ENCODE data around the gene SPOUT1.
"Not testable (repeated sequence)": the region's sequence is repeated elsewhere in the genome, so short reads cannot be mapped to it uniquely, and the experiment has no call there.

SPOUT1 gene

DNA sequence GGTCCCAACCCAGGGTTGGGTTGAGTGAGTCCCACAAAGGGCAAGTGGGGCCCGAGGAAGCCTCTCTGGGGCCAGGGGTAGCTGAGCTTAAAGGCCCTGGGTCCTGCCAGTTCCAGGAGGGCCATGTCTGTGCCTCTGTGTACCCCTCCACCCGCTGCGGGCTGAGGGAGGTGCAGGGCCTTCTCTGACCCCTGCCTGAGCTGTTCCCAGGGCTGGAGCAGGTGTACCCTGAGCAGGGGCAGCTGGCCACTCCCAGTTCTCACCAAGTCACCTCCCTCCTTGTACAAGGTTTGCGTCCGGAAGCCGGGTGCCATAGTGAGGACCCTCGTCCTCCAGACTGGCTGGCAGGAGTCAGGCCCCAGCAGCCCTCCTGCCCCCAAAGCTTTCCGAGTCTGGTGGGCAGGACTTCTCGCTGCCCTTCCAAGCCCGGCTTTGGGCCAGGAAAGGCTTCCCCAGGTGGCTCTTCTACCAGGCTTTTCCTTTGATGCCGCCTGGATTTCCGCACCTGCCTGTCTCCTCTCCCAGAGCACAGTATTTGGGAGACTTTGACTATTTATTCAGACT lies 20.5 kb downstream of the SPOUT1 start:
- no peak for ATAC-seq

DNA sequence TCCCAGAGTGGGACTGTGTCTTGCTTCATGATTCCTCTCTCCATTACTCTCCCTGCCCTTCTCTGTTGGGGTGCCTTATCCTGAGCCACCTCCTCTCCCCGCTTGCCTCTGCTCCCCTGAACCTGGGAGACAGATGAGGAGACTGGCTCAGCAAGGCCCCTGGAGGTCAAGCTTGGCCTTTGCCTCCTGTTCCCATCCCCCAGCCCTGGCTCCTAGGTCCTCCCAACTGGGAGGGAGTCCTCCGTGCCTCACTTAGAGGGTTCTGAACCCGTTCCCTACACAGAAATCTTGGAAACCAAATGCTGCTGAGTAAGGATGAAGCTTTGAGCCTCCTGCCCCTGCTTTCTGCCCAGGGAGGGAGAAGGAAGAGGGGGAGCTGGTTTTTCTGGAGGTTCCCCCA lies 21.1 kb downstream of the SPOUT1 start:
- no peak for ATAC-seq

DNA sequence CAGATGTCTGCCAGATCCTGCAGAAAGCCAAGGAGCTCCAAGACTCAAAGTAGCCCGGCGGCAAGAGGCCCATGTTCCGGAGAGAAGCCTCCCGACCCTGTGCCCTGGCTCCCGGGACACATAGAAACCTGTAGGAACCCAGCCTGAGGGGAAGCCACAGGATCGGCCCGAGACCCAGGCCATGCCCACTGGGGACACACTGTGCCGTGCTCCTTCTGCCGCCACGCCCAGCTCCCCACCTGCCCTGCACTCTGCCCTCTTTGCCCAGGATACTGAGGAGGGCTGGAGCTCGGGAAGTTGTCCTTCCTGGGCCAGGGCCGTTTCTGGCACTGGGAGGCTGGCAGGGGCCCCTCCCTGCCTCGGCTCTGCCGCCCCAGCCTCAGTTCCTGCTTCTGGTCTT lies 21.8 kb downstream of the SPOUT1 start:
- ATAC-seq = no peak

DNA sequence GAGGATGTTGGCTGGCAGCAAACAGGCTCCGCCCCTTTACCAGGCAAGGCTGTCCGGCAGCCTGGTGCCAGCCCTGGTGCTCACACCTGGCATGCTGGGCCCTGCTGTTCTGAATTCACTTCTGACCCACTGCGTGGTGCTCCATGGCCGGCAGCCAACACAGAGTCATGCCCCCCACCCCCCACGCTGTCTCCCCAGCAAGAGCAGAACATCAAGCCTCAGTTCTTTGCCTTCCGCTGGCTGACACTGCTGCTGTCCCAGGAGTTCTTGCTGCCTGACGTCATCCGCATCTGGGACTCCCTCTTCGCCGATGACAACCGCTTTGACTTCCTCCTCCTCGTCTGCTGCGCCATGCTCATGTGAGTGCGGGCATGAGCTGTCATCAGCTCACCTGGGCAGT lies 23.9 kb downstream of the SPOUT1 start:
- no peak for ATAC-seq

DNA sequence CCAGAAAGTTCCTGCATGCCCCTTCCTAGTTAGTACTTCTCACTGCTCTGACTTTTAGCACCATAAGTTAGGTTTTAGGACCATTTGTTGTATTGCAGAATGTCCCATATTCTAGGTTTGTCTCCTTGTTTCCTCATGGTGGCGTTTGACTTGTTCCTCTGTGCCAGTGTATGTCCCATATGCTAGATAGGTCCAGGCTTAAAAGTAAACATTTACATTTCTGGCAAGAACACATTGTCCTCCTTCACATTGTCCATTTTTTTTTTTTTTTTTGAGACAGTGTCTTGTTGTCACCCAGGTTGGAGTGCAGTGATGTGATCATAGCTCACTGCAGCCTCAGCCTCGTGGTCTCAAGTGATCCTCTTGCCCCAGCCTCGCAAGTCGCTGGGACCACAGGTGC lies 27.1 kb downstream of the SPOUT1 start:
- ATAC-seq = no peak

DNA sequence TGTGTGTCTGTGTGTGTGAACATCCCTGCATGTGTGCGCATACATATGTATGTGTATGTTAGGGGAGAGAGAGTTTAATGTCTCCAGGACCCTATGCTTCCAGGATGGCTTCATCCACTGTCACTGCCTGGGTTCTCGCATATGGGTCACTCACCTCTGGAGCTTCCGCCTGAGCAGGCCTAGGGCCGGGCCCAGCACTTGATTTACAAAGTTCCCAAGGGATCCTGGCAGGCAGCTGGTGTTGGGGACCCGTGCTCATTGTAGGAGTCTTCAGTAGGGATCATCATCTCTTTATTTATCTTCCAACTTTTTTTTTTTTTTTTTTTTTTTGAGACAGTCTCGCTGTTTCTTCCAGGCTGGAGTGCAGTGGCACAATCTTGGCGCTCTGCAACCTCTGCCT lies 29.5 kb downstream of the SPOUT1 start:
- ATAC-seq = no peak

DNA sequence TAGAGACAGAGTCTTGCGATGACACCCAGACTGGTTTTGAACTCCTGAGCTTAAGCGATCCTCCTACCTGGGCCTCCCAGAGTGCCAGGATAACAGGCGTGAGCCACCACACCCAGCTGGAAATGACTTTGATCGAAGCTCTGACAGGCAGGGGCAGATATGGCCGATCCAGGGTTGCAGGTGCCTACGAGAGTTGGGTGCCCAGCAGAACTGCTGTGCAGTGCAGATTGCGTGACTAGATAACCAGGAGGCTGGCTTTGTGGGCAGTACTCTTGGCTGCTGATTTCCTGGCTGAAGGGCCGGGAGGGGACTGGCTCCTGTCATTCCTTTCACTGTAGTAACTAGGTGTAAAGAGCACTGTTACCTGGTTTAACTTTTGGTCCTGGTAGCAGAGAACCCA lies 30.7 kb downstream of the SPOUT1 start:
- peak in 1 of 2 donors; percentile 7 for ATAC-seq

DNA sequence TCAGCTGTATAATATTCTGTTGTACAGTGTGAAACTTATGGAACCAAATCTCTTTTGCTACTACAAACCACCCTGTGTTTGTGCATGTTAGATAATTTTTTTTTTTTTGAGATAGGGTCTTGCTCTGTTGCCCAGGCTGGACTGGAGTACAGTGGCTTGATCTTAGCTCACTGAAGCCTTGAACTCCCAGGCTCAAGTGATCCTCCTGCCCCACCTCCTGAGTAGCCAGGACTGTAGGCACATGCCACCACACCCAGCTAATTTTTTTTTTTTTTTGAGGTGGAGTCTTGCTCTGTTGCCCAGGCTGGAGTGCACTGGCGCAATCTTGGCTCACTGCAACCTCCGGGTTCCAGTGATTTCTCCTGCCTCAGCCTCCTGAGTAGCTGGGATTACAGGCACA lies 34.6 kb downstream of the SPOUT1 start:
- not testable (repeated sequence) for ATAC-seq

DNA sequence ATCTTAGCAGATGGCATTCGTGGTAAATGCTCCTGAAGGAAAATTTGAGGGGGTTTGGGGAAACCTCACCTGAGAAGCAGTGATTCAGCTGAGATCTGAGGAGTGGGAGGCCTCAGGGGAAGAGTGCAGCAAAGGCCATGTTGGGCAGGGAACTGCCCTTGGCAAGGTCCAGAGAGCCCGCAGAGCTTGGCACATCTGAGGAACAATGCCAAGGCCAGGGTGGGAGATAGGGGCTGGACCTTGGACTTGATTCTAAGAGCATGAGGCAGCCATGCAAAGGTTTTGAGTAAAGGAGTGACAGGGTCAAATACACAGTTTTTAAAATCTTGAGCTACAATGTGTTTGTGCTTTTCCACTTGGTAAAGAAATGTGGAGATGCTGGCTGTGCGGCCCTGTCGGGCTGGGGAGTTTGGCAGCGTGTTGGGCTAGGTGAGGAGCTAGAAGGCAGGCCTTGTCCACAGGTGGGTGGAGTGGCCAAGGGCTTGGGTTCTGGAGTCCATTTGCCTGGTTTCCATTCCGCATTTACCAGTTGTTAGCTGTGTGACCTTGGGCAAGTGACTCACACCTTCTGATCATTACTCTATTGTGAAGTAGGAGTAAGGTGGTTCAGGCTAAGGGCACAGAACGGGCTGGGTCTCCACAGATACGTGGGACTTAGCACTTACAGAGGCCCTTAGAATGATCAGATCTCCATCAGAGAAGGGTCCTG lies 36.5 kb downstream of the SPOUT1 start:
- no peak for ATAC-seq

DNA sequence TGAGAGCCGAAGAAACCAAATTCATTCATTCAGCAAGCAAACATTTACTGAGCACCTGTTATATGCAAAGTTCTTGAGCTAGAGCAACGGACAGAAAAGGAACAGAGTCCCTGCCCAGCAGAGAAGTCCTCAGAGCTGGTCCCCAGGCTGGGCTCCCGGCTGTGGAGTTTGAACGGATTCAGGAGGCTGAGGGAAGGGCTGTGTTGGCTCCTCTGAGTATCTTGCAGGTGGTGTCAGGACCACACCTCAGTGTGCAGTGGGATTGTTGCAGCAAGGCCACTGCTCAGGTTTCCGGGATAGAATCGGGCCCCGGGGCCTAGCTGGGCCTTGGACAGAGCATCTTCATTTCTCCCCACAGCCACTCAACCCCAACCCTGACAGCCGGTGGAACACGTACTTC lies 37.5 kb downstream of the SPOUT1 start:
- no peak for ATAC-seq

DNA sequence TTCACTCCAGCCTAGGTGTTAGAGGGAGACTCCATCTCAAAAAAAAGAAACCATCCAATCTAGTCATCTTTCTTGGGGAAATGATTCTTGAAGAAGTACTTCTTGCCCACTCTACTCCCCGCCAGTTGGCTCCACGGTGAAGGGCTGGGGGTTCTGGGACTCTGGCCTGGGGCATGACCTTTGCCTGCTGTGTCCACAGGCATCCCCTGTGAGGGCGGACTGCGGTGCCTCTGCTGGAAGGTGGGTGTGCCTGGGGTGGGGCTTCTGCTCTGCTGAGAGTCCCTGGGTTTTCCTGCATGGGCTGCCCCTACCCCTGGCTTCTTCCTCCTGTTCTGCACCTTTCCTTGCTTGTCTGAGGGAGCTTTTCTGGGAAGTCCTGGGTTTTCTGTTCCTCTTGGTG lies 39.1 kb downstream of the SPOUT1 start:
- ATAC-seq = no peak

DNA sequence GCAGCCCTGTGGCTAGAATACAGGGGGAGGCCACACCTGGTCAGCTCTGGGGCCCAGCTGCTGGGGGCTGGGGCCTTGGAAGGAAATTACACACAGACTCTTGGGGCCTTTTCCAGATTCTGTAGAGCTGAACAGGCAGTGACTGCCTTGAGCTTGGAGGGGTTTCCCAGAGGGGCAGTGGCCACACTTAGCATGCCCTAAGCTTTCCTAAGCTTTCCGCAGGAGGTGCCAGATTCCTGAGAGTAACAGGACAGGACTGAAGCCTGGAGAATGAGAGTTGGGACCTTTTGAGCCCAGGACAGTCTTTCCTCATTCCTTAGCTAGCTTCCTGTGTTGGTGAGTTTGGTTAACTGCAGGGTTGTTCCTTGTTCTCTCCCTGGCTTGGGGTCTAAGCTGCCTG lies 41.1 kb downstream of the SPOUT1 start:
- ATAC-seq = no peak

DNA sequence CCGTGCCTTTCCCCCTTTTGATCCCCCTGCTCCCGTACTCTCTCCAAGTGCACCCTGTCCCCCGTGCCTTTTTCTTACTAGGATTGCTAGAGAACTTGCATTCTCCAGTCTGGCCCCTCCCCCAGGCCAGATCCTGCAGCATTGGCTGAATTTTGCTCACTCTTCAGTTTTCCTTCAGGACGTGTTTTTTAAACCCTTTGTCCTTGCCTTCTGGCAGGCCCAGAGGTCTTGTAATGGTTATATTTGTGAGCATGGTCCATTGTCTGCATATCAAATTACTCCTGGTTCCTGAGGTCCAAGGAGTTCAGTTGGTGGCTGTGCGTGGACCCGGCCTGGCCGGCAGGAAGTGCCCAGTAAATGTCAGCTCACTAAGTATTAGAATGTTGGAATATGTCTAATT lies 41.9 kb downstream of the SPOUT1 start:
- no peak for ATAC-seq

DNA sequence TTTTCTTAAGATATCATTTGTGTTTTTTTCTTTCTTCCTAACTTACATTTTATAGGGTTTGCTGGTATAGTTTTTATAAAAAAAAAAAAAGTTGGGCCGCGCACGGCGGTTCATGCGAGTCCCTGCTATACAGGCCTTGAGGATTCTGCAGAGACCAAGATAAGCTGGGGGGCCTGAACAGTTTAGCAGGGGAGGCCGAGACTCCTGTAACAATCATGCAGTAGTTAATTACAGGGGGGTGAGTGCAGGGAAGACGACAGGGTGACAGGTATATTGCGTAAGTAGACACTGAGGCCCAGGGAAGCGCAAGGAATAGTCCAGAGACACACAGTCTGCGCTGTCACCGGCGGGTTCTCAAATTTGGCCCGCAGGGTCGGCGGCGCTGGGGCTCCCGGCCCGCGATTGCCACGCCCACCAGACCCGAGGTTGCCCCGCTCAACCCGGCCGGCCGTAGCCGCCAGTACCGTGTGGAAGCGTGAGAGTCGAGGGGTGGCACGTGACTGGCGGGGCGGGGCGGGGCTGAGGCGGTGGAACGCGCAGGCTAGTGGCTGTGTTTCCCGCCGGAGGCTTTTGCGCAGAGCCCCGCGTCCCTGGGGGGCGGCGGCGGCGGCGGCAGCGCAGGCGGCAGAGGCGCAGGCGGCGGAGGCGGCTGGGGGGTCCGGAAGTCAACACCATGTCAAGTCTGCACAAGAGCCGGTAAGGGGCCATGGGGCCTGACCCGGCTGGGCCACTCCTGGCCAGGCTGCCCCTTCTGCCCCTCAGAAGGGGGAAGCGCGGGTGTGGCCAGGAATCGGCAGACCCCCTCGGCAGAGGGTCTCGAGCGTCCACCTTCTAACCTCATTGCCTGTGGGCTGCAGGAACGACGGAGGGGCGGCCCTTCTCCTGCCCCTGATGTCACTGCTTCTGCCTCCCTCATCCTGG lies 42.7 kb downstream of the SPOUT1 start, which contains the start of gene TBC1D13:
TBC1D13 (plus strand) TSS at position 573 of the 921 bp plus-strand sequence; CDS start at position 674, 101 bp downstream.
- peak; percentile 98 to 99 for ATAC-seq

DNA sequence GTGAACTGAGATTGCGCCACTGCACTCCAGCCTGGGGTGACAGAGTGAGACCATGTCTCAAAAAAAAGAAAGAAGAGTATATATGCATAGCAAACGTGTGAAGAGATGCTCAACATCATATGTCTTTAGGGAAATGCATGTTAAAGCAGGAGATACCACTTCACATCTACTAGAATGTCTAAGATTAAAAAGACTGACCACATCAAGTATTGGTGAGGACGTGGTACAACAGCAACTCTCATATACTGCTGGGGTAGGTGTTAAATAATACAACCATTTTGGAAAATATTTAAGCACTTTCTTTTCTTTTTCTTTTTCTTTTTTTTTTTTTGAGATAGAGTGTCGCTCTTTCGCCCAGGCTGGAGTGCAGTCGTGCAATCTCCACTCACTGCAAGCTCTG lies 44.2 kb downstream of the SPOUT1 start:
- no peak for ATAC-seq

DNA sequence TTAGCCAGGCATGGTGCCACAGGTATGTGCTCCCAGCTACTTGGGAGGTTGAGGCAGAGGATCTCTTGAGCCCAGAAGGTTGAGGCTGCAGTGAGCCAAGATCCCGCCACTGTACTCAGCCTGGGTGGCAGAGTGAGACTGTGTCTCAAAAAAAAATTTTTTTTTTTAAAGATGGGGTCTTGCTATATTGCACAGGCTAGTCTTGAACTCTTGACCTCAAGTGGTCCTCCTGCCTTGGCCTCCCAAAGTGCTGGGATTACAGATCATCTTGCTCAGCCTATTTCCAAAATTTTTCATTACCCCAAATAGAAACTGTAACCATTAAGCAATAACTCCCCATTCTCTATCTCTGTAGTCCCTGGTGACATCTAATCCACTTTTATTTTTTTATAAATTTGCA lies 46.9 kb downstream of the SPOUT1 start:
- no peak for ATAC-seq

DNA sequence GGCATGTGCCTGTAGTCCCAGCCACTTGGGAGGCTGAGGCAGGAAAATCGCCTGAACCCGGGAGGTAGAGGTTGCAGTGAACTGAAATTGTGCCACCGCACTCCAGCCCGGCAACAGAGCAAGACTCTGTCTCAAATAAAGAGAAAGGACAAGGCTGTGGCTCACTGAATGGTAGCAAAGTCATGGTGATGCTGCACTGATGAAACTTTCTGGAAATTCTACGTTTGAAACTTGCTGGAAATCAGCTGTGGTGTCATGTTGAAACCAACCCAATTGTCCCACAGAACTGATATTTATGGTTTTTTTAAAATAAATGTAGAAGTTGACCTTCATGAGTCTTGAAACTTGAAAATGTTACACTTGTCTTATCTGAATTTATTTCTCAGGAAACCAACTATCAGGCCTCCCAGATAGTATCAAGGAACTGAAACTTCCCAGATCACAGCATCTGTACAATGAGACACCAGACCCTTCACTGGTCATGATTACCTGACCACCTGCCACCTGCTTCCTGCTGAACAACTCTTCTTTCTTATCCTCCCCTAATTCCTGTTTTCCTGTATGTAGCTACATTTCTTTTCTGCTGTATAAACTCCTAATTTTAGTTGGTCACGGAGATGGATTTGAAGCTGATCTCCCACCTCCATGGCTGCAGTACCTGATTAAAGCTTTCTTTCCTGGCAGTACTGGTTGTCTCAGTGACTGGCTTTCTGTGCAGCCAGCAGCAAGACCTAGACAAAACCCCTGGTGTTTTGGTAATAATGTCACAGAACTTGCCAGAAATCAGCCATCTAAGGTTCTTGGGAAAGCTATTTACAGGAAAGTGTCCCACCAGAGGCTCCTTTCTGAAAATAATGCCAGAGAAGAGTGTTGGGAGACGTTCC lies 48.2 kb downstream of the SPOUT1 start:
- ATAC-seq = no peak

DNA sequence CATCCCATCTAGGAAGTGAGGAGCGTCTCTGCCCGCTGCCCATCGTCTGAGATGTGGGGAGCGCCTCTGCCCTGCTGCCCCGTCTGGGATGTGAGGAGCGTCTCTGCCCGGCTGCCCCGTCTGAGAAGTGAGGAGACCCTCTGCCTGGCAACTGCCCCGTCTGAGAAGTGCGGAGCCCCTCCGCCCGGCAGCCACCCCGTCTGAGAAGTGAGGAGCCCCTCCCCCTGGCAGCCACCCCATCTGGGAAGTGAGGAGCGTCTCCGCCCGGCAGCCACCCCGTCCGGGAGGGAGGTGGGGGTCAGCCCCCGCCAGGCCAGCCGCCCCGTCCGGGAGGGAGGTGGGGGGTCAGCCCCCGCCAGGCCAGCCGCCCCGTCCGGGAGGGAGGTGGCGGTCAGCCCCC lies 49.5 kb downstream of the SPOUT1 start:
- ATAC-seq = not testable (repeated sequence)

DNA sequence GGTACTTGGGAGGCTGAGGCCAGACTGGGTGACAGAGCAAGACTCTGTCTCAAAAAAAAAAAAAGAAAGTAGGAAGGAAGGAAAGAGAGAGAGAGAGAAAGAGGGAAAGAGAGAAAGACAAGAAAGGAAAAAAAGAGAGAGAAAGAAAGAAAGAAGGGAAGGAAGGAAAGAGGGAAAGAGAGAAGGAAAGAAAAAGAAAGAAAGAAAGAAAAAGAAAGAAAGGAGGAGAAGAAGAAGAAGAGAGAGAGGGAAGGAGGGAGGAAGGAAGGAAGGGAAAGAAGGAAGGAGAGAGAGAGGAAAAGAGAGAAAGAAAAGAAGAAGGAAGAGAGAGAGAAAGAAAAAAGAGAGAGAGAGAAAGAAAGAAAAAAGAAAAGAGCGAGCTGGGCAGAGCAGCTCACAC lies 54.8 kb downstream of the SPOUT1 start:
- no peak for ATAC-seq

DNA sequence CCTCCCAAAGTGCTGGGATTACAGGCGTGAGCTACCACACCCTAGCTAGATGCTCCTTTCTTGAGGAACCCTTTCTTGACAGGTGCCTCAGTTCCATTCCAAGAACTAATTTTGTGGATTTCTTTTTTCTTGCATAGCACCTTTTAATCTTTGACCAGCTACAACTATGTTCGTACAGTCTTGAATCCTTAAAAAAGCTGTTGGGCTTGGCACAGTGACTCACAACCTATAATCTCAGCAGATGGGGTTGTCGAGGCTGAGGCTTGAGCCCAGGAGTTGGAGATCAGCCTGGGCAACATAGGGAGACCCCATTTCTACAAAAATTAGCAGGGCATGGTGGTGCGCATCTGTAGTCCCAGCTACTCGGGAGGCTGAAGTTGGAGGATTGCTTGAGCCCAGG lies 56.5 kb downstream of the SPOUT1 start:
- ATAC-seq = no peak

DNA sequence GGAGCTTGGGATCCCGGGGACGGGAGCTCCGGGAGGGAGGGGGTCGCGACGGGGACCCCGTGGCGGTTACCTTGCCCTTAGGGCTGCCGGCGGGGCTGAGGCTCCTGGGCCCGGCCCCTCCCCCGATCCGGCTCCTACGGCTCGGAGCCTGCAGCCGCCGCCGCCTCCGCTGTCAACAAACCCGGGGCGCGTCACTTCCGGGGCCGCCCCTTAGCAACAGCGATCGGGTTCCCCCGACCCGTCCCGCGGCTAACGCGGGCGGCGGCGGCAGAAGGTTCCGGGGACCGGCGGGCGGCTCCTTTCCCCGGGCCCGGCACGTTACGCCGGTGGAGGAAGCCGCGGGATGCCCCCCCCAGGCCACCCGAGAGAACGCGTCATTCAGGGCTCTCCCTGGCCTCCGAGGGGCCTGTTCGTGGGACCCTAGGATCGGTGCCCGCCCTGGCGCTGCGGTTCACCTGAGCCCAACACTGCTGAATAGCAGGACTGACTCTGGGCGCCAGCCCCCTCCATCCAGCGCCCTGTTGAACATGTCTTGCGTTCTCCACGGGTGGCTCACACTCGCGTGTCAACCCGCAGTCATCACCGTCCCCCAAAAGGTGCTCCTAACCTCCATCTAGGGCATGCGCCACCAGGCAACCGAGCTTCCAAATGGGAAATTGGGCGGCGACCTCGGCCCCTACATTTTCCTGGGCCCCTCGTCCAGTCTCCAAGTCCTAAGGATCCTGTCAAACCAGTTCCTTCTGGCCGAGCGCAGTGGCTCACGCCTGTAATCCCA lies 57.7 kb downstream of the SPOUT1 start, which contains the start of gene ZER1:
ZER1 (minus strand) TSS at position 183 of the 775 bp plus-strand sequence. CDS start 16,362 bp downstream, outside the sequence.
- ATAC-seq = peak; percentile 93 to 95
